Stimulated activated CD4-positive, alpha-beta T cell treated with anti-CD3 and anti-CD28 coated beads, TNF-alpha, amount 100 ng/mL, for 1 hour (primary cell): ENCODE results near the gene TSSK2.

Experiments used
- DNase-seq, 3 donors: peaks; one replicate each; pipeline ENCODE4 v3.0.0-alpha.2; 2020; ENCODE audit warnings: low read depth in 3 of 3, low spot score in 1 of 3

TSSK2 gene

DNA sequence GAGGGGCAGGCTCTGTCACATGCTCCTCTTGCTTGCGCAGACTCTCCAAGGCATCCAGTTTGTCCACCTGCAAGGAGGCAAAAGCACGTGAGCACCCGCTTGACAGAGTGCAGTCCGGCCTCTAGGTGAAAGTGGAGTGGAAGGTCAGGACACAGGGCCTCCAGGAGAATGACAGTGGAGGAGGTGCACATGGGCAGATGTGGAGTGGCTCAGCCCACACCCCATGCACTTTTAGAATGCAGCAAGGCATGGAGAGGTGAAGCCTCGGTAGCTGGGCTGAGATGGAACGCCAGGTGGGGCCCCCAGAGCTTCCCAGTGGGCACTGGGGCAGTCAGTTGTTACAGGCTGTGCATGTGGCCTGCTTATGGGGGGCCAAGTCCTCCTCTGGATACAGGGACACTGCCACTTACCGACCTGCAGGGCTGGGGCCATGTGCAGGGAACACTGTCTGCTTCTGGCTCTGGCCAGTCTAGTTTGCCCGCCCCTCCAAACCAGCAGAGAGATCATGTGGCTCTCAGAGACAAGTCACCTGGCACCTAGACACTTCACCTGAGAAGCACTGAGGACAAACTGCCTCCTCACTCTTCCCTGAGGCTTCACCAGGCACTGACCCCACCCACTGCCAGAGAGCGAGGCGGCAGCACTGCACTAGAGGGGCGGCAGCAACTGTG lies 49.8 kb downstream of the TSSK2 start:
- DNase-seq, result no peak

DNA sequence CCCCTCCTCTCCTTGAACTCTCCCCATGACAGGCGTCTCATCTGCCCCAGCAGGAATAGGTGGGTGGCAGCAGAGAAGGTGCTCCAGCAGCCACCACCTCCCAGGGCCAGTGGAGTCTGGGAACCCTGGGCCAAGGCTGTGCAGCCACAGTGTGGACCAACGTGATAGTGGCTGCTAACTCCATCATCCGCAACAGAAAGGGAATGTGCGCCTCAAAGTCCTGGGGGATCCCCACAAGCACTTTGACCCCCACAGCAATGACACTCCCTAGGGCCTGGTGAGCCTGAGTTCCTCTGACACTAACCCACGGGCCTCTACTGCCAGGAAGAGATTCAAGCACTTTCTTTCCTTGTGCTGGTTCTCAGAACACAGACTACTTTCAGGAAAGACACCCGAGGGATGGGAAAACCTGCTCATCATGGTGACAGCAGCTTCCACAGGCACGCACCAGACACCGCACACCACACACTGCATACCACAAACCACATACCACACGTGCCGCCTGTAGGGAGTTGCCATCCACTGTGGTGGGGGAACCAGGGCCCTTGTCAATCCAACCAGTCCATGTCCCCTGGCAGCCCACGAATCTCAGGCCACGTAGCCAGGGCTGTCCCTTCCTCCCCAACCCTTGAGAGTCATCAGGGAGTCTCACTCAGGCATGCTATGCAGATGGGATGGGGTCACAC lies 50.8 kb downstream of the TSSK2 start:
- no peak for DNase-seq
